GM12878 (cell line): Measurements from ENCODE around the gene MPP7.

Experiments
- BHLHE40 ChIP-seq, 2 experiments: fragments of 450-650 bp in 1 of 2; IDR thresholded peaks; 2 replicates each; pipeline ENCODE4 v1.6.1; 2011 to 2017; ENCODE audit warnings: low read depth in 2 of 2, borderline replicate concordance in 1 of 2, improper control_type of control experiment in 1 of 2, low read length in 1 of 2, mild to moderate bottlenecking in 1 of 2
- BMI1 ChIP-seq: fragments of 450-650 bp; IDR thresholded peaks from 2 replicates; pipeline ENCODE4 v1.6.1; 2016; ENCODE audit warnings: mild to moderate bottlenecking, moderate library complexity, borderline replicate concordance
- CBX3 ChIP-seq: fragments of 200-600 bp; sonication (generic); IDR thresholded peaks from 2 replicates; pipeline ENCODE4 v1.6.1; 2016; ENCODE audit warnings: low read depth, borderline replicate concordance
- CTCF ChIP-seq, 3 experiments: IDR thresholded peaks in 2 of 3; conservative IDR thresholded peaks in 1 of 3; 2 replicates each; pipeline ENCODE4 v1.5.1; 2011; ENCODE audit warnings: low read depth in 3 of 3, low read length in 3 of 3, mild to moderate bottlenecking in 3 of 3, control low read depth in 2 of 3, moderate library complexity in 2 of 3, inconsistent platforms in 1 of 3, mixed read lengths in 1 of 3; ENCODE audit not compliant: control insufficient read depth in 2 of 3, insufficient read depth in 1 of 3; ENCODE audit errors: extremely low read depth in 1 of 3
- ETV6 ChIP-seq, 2 experiments: fragments of 450-650 bp in 1 of 2; IDR thresholded peaks in 1 of 2; conservative IDR thresholded peaks in 1 of 2; 2 replicates each; pipeline ENCODE4 v1.6.1; 2014; ENCODE audit warnings: antibody characterized with exemption in 1 of 2, borderline replicate concordance in 1 of 2, low read depth in 1 of 2, mild to moderate bottlenecking in 1 of 2, moderate library complexity in 1 of 2
- EZH2 ChIP-seq: IDR thresholded peaks from 2 replicates; pipeline ENCODE4 v1.6.1; 2012; ENCODE audit warnings: low read depth, mild to moderate bottlenecking, control low read depth, inconsistent platforms, low read length, borderline replicate concordance; ENCODE audit not compliant: control insufficient read depth
- FOXK2 ChIP-seq: fragments of 450-650 bp; IDR thresholded peaks from 2 replicates; pipeline ENCODE4 v1.6.1; 2017; ENCODE audit warnings: mild to moderate bottlenecking, moderate library complexity
- MTA2 ChIP-seq: fragments of 450-650 bp; IDR thresholded peaks from 2 replicates; pipeline ENCODE4 v1.6.1; 2016; ENCODE audit warnings: low read depth, mild to moderate bottlenecking, moderate library complexity
- NFYB ChIP-seq: IDR thresholded peaks from 2 replicates; pipeline ENCODE4 v1.6.1; 2011; ENCODE audit warnings: low read depth, mild to moderate bottlenecking, low read length, improper control_type of control experiment, moderate library complexity; ENCODE audit not compliant: insufficient read depth
- POLR2A ChIP-seq: IDR thresholded peaks from 2 replicates; pipeline ENCODE4 v1.6.1; 2011; ENCODE audit warnings: low read depth, mild to moderate bottlenecking, low read length
- TAF1 ChIP-seq: IDR thresholded peaks from 2 replicates; pipeline ENCODE4 v1.6.1; 2011; ENCODE audit warnings: mild to moderate bottlenecking, low read depth, low read length, borderline replicate concordance
- TF ChIP-seq, protein P1 (sequence below): fragments of 450-650 bp; IDR thresholded peaks from 2 replicates; pipeline ENCODE4 v1.6.1; 2017; ENCODE audit warnings: mild to moderate bottlenecking

DNA sequence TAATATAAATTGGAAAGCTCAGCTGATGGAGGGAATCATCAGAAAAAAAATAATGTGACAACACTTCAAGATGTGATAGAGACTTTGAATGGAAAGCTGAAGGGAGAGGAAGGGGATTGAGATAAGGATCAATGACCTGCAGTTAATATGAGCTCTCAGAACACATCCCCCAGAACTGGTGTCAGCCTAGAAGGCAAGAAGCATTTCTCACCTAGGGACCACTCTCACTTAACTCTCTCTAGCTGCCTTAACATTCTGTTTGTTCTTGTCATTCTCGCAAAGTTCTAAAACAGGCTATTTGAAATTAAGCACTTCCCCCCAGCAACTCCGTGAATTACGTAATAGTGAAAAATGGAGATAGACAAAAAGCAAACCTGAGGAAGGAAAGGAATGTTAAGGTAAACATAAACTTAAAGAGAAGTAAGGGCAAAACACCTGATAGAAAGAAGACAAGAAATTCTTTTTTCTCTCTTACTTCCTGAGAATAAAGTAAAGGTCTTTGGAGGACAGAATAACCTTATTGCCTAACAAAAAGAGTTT lies 1.2 kb upstream of the MPP7 start:
- TF ChIP-seq CTCF (IDR thresholded peaks at IDR 0.05 in 2 of 3, conservative IDR thresholded peaks at IDR 0.05 in 1 of 3; ENCODE audit: control insufficient read depth in 2 of 3, extremely low read depth in 1 of 3, insufficient read depth in 1 of 3, low read depth in 3 of 3, low read length in 3 of 3) (no peak), BHLHE40 (IDR thresholded peaks at IDR 0.05; ENCODE audit: borderline replicate concordance in 1 of 2, low read depth in 2 of 2, low read length in 1 of 2) (no peak), EZH2 (no peak), BMI1 (no peak), TAF1 (no peak), ETV6 (conservative IDR thresholded peaks at IDR 0.05 in 1 of 2, IDR thresholded peaks at IDR 0.05 in 1 of 2; ENCODE audit: borderline replicate concordance in 1 of 2, low read depth in 1 of 2) (no peak), POLR2A (no peak), CBX3 (no peak), MTA2 (no peak), FOXK2 (no peak), NFYB (no peak)
- TF ChIP-seq, protein P1, sequence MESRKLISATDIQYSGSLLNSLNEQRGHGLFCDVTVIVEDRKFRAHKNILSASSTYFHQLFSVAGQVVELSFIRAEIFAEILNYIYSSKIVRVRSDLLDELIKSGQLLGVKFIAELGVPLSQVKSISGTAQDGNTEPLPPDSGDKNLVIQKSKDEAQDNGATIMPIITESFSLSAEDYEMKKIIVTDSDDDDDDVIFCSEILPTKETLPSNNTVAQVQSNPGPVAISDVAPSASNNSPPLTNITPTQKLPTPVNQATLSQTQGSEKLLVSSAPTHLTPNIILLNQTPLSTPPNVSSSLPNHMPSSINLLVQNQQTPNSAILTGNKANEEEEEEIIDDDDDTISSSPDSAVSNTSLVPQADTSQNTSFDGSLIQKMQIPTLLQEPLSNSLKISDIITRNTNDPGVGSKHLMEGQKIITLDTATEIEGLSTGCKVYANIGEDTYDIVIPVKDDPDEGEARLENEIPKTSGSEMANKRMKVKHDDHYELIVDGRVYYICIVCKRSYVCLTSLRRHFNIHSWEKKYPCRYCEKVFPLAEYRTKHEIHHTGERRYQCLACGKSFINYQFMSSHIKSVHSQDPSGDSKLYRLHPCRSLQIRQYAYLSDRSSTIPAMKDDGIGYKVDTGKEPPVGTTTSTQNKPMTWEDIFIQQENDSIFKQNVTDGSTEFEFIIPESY: no peak
